Kidney glomerular epithelial cell (primary cell): ENCODE results near the gene CYREN.
"Not testable (repeated sequence)": the region's sequence is repeated elsewhere in the genome, so short reads cannot be mapped to it uniquely, and the experiment has no call there.

Source experiments
- DNase-seq: peaks from one replicate; lab custom pipeline; 2025; lab: John Stamatoyannopoulos, UW

CYREN gene

GRCh38 chr7:135177028-135177696 lies 6.7 kb upstream of the CYREN start:
- peak; percentile 36 for DNase-seq

GRCh38 chr7:135175931-135176330 lies 5.4 kb upstream of the CYREN start:
- no peak for DNase-seq

GRCh38 chr7:135174941-135175340 lies 4.4 kb upstream of the CYREN start:
- no peak for DNase-seq

- DNase-seq = not testable (repeated sequence)
Measured at GRCh38 chr7:135173916-135174315, 3.4 kb upstream of the CYREN start.

GRCh38 chr7:135171581-135172291 lies 1.2 kb upstream of the CYREN start:
- DNase-seq = peak; percentile 69

- not testable (repeated sequence) for DNase-seq
Measured at GRCh38 chr7:135170998-135171481, 533 bp upstream of the CYREN start.

- no peak for DNase-seq
Measured at GRCh38 chr7:135169964-135170273, 588 bp downstream of the CYREN start.

GRCh38 chr7:135169141-135169963 lies 1.2 kb downstream of the CYREN start:
- peak; percentile 42 for DNase-seq

- no peak for DNase-seq
Measured at GRCh38 chr7:135168489-135169140, 1.9 kb downstream of the CYREN start.

GRCh38 chr7:135168001-135168400 lies 2.5 kb downstream of the CYREN start:
- DNase-seq = no peak

GRCh38 chr7:135167365-135167917 lies 3.1 kb downstream of the CYREN start:
- DNase-seq = no peak

- no peak for DNase-seq
Measured at GRCh38 chr7:135166338-135166990, 4.0 kb downstream of the CYREN start.

GRCh38 chr7:135165862-135166261 lies 4.6 kb downstream of the CYREN start:
- no peak for DNase-seq

- no peak for DNase-seq
Measured at GRCh38 chr7:135164357-135165061, 6.0 kb downstream of the CYREN start.

- DNase-seq = no peak
Measured at GRCh38 chr7:135162382-135163001, 8.0 kb downstream of the CYREN start.

- no peak for DNase-seq
Measured at GRCh38 chr7:135161669-135162068, 8.8 kb downstream of the CYREN start.

- DNase-seq = no peak
Measured at GRCh38 chr7:135160858-135161653, 9.5 kb downstream of the CYREN start.

- peak; percentile 31 for DNase-seq
Measured at GRCh38 chr7:135160098-135160857, 10.2 kb downstream of the CYREN start.
